ENCODE data around the gene CEND1.
A peak's percentile ranks its signal among the peaks of the same experiment; 100 is the strongest.

Gene CEND1

DNA sequence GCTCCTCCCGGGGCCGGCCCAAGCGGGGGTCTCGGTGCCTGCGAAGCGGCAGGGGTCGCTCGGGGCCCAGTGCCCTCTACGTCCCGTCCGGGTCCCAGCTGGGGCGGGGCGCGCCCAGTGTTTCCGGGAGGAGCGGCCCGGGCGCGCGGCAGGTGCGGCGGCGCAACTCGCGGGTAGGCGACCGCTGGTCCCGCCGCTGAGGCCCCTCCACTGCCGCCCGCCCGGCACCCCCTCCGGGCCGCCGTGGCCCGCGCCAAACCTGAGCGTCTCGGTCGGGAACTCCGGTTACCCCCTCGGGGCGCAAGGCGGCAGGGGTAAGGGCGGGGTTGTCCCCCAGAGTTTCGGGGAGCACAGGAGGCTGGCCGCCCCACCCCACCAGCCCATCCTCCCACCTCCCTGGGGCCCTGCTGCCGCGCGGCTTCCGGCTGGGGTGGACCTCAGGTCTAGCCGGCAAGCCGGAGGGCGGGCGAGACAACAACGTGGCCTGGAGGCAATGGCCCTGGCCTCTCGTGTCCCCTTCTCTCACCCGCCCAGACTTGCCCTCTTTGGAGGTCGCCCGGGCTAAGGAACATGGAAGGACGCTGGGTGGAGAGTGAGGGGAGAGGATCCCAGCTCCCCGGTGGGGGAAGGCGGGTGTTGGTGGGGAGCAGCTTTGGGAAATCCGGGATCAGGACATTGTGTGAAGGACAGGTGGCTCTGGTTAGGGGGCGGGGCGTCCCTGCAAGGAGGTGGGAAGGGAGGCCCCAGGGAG lies 37.4 kb upstream of the CEND1 start:
- no peak for DNase-seq

DNA sequence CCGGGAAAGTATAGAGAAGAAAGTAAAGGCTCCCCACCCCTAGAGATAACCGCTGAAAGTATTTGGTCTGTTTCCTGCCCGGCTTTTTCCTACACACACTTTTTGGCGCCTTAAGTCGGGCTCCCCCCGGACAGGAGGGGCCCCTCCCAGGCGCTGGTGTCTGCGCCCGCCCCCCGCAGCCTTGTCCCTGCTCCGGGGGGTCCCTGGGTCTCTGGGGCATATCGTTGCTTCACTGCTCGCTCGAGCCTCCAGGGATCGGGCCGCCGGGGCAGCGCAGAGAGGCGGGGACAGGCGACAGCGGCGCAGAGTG lies 36.9 kb upstream of the CEND1 start:
- no peak for DNase-seq

DNA sequence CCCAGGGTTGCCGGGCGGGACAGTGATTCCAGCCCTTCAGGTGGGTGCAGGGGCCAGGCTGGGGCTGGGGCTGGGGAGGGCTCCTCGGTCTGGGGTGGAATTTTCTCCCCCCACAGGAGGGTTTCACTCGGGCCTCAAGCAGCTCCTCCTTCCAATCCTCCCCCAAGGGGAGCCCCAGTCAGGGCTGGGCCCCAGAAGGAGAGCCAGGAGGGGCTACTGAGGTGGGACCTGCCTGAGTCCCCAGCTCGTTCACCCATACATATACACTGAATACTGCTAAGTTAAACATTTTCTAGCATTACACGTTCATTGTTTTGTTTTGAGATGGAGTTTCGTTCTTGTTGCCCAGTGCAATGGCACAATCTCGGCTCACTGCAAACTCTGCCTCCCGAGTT lies 36.3 kb upstream of the CEND1 start:
- no peak for DNase-seq

DNA sequence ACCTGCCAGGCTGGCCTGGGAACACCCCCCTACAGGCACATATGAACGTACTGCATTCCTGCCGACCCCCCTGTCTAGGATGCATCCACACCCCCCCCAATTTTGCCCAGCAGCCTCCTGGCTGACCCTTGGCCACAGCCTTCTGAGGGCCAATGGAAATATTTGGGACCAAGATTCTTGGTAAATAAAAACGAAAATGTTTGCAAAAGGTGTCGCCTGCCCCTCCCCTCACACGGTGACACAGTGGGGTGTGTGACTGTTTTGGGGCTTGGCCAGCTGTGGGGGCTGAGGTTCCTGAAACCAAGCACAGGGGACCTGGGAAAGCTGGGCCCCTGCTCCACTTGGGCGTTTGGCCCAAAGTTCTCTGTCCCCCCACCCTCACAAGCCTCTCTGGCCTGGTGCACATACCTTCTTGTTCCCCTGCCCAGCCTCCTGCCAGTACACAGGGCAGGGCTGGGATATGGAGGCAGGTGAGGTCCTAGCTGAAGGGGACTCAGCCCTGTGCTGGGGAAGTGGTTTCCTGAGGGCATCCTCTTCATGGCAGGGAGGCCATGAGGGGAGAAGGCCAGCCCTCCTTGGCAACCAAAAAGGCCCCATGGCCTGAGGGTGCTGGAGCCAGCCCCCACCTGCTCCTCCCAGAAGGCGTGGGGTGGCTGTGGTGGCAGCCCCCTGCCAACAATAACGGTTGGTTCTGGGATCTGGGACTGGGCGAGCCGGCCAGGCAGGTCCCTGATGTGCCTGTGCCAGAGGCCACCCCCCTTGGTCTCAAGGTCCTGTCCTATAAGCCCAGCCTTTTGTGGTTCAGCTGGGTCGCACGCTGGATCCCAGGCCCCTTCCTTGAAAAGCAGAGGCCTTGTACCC lies 35.7 kb upstream of the CEND1 start:
- no peak for DNase-seq

- no peak for DNase-seq
Measured at GRCh38 chr11:824942-825341, 35.1 kb upstream of the CEND1 start.

DNA sequence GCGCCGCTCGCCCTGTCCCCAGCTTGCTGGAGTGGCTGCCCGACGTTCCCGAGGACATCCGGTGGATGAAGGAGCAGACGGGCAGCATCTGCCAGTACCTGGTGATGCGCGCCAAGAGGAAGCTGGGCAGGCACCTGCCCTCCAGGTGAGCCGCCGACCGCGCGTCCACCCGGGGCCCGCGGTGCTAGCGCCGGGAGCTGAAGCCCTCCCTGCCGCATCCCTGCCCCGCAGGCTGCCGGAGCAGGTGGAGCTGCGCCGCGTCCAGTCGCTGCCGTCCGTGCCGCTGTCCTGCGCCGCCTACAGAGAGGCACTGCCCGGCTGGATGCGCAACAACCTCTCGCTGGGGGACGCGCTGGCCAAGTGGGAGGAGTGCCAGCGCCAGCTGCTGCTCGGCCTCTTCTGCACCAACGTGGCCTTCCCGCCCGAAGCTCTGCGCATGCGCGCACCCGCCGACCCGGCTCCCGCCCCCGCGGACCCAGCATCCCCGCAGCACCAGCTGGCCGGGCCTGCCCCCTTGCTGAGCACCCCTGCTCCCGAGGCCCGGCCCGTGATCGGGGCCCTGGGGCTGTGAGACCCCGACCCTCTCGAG lies 34.5 kb upstream of the CEND1 start:
- DNase-seq = no peak

DNA sequence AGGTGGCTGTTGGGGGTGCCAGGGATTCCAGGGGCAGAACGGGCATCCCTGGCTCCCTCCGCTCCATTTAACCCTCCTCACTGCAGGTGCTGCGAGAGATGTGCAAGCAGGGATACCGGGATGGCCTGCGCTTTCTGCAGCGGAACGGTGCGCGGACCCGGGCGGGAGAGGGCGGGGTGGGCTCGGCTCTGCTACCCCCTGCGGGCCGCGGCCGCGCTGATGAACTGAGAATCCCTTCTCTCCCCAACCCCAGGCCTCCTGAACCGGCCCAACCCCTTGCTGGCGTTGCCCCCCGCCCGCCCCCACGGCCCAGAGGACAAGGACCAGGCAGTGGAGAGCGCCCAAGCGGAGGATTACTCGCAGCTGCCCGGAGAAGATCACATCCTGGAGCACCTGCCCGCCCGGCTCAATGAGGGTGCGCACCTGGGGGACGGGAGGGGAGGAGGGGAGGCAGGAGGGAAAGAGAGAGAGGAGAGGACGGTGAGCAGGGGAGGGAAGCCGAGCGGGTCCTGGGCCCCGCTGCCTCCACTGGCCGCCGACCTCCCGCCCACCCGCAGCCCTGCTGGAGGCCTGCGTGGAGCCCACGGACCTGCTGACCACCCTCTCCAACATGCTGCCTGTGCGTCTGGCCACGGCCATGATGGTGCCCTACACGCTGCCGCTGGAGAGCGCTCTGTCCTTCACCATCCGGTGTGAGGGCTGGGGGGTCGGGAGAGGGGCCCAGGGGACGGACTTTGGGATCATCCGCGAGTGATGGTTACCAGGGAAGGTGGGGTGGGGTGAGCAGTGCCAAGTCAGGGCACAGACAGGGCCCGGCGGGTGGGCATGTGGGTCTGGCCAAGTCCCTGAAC lies 33.8 kb upstream of the CEND1 start:
- no peak for DNase-seq

DNA sequence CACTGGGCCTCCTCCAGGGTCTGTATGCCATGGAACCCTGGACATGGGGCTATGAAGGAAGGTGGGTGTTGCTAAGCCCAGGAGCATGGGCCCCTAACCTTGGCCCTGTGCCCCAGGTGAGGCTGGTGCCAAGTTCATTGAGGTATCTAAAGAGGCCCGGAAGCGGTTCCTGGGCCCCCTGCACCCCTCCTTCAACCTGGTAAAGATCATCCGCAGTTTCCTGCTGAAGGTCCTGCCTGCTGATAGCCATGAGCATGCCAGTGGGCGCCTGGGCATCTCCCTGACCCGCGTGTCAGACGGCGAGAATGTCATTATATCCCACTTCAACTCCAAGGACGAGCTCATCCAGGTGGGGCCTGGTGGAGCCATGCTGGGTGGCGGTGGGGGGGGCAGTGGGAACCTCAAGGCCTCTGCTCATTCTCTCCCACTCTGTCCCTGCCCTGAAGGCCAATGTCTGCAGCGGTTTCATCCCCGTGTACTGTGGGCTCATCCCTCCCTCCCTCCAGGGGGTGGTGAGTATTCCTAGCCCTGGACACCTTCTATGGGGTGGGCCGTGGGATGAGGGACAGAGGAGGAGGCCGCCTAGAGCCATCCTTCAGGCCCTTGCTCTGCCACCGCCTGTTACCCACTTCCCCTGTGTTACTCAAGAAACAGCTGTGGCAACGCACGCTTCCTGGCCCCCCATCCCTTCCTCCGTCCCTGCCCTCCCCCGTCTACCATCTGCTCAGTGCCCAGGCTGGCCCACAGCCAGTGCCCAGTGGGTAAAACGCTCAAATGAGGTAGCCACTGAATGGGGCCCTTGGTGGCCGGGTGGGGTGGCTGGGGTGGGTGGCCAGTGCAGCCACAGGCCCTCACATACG lies 31.9 kb upstream of the CEND1 start:
- DNase-seq = no peak

- DNase-seq = no peak
Measured at GRCh38 chr11:820655-821511, 31.0 kb upstream of the CEND1 start.

- peak; percentile 97 for DNase-seq
Measured at GRCh38 chr11:819943-820649, 30.2 kb upstream of the CEND1 start.

- peak; percentile 94 for DNase-seq
Measured at GRCh38 chr11:819129-819931, 29.4 kb upstream of the CEND1 start.

DNA sequence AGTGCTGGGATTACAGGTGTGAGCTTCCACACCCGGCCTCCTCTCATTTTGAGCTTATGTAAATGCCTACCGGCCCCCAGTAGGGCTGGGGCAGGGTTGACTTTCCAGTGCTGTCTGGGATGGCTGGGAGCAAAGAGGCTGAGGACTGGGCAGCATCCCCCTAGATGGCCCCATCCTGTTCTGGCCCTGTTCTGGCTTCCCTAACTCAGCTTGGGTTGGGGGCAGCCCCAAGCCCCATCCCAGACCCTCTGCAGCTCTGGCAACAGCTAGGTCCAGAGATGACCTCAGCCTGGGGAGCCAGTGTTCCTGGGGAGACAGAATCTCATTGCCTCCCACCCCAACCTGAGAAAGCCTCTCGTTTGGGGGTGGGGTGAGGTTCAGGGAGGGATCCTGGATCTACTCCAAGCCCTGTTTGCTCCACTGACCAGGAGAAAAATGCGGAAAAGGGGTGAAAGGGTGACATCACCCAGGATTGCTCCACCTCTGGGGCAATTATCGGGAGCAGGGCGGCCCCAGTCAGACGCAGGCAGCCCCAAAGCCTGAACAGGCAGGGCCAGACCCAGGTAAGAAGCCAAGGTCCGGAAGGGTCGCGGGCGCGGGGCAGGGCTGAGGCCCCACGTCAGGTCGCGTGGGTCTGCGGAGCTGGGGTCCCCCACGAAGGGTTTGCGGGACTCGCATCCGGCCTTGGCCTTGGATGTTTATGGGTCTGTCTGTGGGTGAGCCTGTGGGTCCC lies 28.7 kb upstream of the CEND1 start, which contains the start of gene PNPLA2:
TSS of gene PNPLA2 (plus strand) at position 519 of the 733 bp plus-strand sequence. CDS start 805 bp downstream, outside the sequence.
- DNase-seq = no peak

GRCh38 chr11:816433-816779 lies 26.5 kb upstream of the CEND1 start:
- DNase-seq = peak; percentile 46

GRCh38 chr11:815675-816432 lies 26.0 kb upstream of the CEND1 start:
- no peak for DNase-seq

DNA sequence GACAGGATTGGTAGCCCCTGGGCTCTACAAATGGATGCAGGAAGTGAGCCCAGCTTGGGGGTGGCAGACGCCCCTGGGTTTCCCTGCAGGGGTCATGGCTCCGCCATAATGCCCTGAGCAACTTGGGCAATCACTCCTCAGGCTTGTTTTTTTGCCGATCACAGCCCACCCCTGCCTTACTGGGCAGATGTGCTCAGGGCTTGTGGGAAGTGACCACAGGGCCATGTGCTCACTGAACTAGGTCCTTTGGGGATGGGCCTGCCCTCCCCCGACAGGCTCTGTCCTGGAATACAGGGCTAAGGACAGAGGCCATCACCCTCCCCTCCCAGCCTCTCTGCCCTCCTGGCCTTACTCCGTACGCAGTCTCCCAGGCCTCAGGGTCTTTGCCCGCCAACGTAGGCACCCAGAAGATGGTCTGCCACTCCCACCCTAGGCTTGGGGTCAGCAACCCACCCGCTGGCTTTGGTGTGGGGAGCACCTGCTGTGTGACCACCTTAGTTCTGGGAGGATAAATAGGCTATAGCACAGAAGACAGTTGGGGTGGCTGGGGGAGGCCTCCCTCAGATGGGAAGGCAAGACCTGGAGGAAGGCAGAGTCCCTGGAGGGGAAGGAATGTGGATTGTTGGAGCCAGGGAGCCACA lies 23.7 kb upstream of the CEND1 start:
- no peak for DNase-seq

GRCh38 chr11:813072-813455 lies 23.2 kb upstream of the CEND1 start:
- no peak for DNase-seq

DNA sequence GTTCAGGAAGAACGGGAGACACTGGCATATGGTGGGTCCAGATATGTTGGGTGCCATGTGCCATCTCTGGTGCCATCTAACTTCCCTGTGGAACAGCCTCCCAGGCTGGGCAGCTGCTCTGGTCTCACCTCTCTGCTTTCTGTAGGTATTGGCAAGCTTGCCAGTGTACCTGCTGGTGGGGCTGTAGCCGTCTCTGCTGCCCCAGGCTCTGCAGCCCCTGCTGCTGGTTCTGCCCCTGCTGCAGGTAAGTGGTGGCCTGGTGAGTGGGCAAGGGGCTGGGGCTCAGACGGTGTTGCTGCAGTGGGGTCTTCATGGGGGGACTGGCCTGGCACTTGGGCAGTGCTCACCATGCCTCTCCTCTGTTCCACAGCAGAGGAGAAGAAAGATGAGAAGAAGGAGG lies 22.5 kb upstream of the CEND1 start:
- DNase-seq = no peak
